Measurements from ENCODE around the gene PIEZO2. TPM values are rescaled to one million over a fixed set of nuclear protein-coding genes. Genes with fewer than 3 reads are reported as not detected.

The PIEZO2 gene
- total RNA-seq, 1 experiment from 2014 or later: 10.7 TPM

GRCh38 chr18:10745971-10746370 is 403.4 kb downstream of the PIEZO2 start:
- TF ChIP-seq JUN (CRISPR knock-in tag; IDR thresholded peaks at IDR 0.05) (no peak), ZNF423 (CRISPR knock-in tag; IDR thresholded peaks at IDR 0.05) (no peak)
- TF ChIP-seq, protein P1, sequence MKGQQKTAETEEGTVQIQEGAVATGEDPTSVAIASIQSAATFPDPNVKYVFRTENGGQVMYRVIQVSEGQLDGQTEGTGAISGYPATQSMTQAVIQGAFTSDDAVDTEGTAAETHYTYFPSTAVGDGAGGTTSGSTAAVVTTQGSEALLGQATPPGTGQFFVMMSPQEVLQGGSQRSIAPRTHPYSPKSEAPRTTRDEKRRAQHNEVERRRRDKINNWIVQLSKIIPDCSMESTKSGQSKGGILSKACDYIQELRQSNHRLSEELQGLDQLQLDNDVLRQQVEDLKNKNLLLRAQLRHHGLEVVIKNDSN (CRISPR knock-in tag; IDR thresholded peaks at IDR 0.05): no peak
- TF ChIP-seq, protein P2, sequence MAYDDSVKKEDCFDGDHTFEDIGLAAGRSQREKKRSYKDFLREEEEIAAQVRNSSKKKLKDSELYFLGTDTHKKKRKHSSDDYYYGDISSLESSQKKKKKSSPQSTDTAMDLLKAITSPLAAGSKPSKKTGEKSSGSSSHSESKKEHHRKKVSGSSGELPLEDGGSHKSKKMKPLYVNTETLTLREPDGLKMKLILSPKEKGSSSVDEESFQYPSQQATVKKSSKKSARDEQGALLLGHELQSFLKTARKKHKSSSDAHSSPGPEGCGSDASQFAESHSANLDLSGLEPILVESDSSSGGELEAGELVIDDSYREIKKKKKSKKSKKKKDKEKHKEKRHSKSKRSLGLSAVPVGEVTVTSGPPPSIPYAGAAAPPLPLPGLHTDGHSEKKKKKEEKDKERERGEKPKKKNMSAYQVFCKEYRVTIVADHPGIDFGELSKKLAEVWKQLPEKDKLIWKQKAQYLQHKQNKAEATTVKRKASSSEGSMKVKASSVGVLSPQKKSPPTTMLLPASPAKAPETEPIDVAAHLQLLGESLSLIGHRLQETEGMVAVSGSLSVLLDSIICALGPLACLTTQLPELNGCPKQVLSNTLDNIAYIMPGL (CRISPR knock-in tag; IDR thresholded peaks at IDR 0.05): no peak
- TF ChIP-seq, protein P3, sequence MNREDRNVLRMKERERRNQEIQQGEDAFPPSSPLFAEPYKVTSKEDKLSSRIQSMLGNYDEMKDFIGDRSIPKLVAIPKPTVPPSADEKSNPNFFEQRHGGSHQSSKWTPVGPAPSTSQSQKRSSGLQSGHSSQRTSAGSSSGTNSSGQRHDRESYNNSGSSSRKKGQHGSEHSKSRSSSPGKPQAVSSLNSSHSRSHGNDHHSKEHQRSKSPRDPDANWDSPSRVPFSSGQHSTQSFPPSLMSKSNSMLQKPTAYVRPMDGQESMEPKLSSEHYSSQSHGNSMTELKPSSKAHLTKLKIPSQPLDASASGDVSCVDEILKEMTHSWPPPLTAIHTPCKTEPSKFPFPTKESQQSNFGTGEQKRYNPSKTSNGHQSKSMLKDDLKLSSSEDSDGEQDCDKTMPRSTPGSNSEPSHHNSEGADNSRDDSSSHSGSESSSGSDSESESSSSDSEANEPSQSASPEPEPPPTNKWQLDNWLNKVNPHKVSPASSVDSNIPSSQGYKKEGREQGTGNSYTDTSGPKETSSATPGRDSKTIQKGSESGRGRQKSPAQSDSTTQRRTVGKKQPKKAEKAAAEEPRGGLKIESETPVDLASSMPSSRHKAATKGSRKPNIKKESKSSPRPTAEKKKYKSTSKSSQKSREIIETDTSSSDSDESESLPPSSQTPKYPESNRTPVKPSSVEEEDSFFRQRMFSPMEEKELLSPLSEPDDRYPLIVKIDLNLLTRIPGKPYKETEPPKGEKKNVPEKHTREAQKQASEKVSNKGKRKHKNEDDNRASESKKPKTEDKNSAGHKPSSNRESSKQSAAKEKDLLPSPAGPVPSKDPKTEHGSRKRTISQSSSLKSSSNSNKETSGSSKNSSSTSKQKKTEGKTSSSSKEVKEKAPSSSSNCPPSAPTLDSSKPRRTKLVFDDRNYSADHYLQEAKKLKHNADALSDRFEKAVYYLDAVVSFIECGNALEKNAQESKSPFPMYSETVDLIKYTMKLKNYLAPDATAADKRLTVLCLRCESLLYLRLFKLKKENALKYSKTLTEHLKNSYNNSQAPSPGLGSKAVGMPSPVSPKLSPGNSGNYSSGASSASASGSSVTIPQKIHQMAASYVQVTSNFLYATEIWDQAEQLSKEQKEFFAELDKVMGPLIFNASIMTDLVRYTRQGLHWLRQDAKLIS (CRISPR knock-in tag; IDR thresholded peaks at IDR 0.05; ENCODE audit: borderline replicate concordance): no peak
- DNase-seq (ENCODE audit: low spot score) (no peak), ATAC-seq (no peak)
- H3K27ac Mint-ChIP-seq: no peak overlapping the region
- H3K4me3 Mint-ChIP-seq: no peak overlapping the region
- ChIA-PET POLR2A (no interaction called here), CTCF (no interaction called here)
- H3K4me1 Mint-ChIP-seq: no peaks in the 10 kb centered on the region
- no peaks in the 10 kb centered on the region for H3K27me3 Mint-ChIP-seq (ENCODE audit: low read depth)
- H3K9me3 Mint-ChIP-seq: no peaks in the 10 kb centered on the region
- peaks cover 5% of the 10 kb centered on the region; the same call in 1 of the 2 replicates for H3K36me3 Mint-ChIP-seq

DNA sequence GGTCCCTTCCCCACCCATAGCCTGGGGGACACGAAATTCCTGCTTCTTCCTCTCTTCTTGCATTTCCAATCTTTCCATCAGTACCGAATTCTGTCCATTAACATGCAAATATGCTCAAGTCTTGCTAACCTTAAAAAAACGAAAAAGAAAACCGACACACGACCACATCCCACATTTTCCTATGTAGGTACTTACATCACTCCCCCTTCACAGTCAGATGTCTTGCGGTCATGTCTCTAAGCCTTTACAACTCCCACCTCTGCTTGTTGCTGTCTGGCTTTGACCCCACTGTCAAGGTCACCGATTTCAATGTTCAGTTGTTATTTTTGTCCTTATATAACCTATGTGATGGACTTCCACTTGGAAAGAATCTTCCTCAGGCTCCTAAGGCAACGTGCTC is 404.1 kb downstream of the PIEZO2 start:
- Mint-ChIP-seq H3K4me3 (no peak overlapping the region), H3K4me1 (no peaks in the 10 kb centered on the region), H3K9me3 (no peaks in the 10 kb centered on the region), H3K36me3 (peaks cover 5% of the 10 kb centered on the region; the same call in 1 of the 2 replicates), H3K27me3 (ENCODE audit: low read depth) (no peaks in the 10 kb centered on the region), H3K27ac (no peak overlapping the region)
- TF ChIP-seq ELF4 (CRISPR knock-in tag; IDR thresholded peaks at IDR 0.05; ENCODE audit: low read depth) (no peak), ETV6 (CRISPR knock-in tag; IDR thresholded peaks at IDR 0.05) (no peak), USF2 (CRISPR knock-in tag; IDR thresholded peaks at IDR 0.05) (no peak), TP53 (CRISPR knock-in tag; IDR thresholded peaks at IDR 0.05) (no peak), NFYB (CRISPR knock-in tag; conservative IDR thresholded peaks at IDR 0.05; ENCODE audit: low read depth) (no peak), KAT7 (CRISPR knock-in tag; IDR thresholded peaks at IDR 0.05; ENCODE audit: borderline replicate concordance) (no peak), PRRX2 (CRISPR knock-in tag; IDR thresholded peaks at IDR 0.05) (no peak), ZNF317 (CRISPR knock-in tag; IDR thresholded peaks at IDR 0.05; ENCODE audit: borderline replicate concordance, low read depth) (no peak), GABPB1 (CRISPR knock-in tag; IDR thresholded peaks at IDR 0.05) (no peak), SP1 (CRISPR knock-in tag; conservative IDR thresholded peaks at IDR 0.05) (no peak), EMX1 (CRISPR knock-in tag; IDR thresholded peaks at IDR 0.05) (no peak), OVOL2 (CRISPR knock-in tag; IDR thresholded peaks at IDR 0.05; ENCODE audit: borderline replicate concordance) (no peak), SOX15 (CRISPR knock-in tag; IDR thresholded peaks at IDR 0.05) (no peak)
- TF ChIP-seq, protein P4, sequence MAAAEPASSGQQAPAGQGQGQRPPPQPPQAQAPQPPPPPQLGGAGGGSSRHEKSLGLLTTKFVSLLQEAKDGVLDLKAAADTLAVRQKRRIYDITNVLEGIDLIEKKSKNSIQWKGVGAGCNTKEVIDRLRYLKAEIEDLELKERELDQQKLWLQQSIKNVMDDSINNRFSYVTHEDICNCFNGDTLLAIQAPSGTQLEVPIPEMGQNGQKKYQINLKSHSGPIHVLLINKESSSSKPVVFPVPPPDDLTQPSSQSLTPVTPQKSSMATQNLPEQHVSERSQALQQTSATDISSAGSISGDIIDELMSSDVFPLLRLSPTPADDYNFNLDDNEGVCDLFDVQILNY (CRISPR knock-in tag; IDR thresholded peaks at IDR 0.05): no peak
- TF ChIP-seq, protein P5, sequence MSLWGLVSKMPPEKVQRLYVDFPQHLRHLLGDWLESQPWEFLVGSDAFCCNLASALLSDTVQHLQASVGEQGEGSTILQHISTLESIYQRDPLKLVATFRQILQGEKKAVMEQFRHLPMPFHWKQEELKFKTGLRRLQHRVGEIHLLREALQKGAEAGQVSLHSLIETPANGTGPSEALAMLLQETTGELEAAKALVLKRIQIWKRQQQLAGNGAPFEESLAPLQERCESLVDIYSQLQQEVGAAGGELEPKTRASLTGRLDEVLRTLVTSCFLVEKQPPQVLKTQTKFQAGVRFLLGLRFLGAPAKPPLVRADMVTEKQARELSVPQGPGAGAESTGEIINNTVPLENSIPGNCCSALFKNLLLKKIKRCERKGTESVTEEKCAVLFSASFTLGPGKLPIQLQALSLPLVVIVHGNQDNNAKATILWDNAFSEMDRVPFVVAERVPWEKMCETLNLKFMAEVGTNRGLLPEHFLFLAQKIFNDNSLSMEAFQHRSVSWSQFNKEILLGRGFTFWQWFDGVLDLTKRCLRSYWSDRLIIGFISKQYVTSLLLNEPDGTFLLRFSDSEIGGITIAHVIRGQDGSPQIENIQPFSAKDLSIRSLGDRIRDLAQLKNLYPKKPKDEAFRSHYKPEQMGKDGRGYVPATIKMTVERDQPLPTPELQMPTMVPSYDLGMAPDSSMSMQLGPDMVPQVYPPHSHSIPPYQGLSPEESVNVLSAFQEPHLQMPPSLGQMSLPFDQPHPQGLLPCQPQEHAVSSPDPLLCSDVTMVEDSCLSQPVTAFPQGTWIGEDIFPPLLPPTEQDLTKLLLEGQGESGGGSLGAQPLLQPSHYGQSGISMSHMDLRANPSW (CRISPR knock-in tag; conservative IDR thresholded peaks at IDR 0.05; ENCODE audit: low read depth): no peak
- TF ChIP-seq, protein P2 (CRISPR knock-in tag; IDR thresholded peaks at IDR 0.05): no peak
- no peak for ATAC-seq
- CTCF ChIA-PET: no interaction called here
- POLR2A ChIA-PET: no interaction called here
- no peak for DNase-seq (ENCODE audit: low spot score)
